Omental fat pad (tissue), 4 donors: ENCODE measurements around the gene CRB1. TPM values are rescaled to one million over a fixed set of nuclear protein-coding genes. Genes with fewer than 3 reads are reported as not detected.

Experiments
- ATAC-seq: fragments of 150-250 bp; one replicate; pipeline ENCODE4 v1.9.1; 2016; ENCODE audit warnings: mild to moderate bottlenecking, moderate library complexity; ENCODE audit not compliant: low FRiP score
- DNase-seq: peaks from one replicate; pipeline ENCODE4 v3.0.0-alpha.2; 2019; ENCODE audit warnings: low spot score
- CTCF ChIP-seq, 3 donors: fragments of 450-650 bp; IDR thresholded peaks; one replicate each; pipeline ENCODE4 v1.5.1; 2016 to 2017; ENCODE audit warnings: antibody characterized with exemption in 3 of 3, mild to moderate bottlenecking in 3 of 3, moderate library complexity in 2 of 3
- total RNA-seq, 4 donors: library from RNA; depleted of rRNA; stranded (reverse); fragments of >200 nt; gene quantifications; one replicate each; pipeline ENCODE4 v1.1.0, GENCODE V29; 2016

CRB1 gene
- total RNA-seq, 4 donors from 2014 or later: 0.38 to 2.4 TPM; not detected in 2

- no peak for ATAC-seq
- no peak for TF ChIP-seq CTCF (IDR thresholded peaks at IDR 0.05)
These were observed 32.7 kb upstream of the CRB1 start for GRCh38 chr1:197235355-197235754.

GRCh38 chr1:197247465-197247864, 20.6 kb upstream of the CRB1 start:
- no peak for TF ChIP-seq CTCF (IDR thresholded peaks at IDR 0.05)
- ATAC-seq (no peak), DNase-seq (no peak)

More at GRCh38 chr1:197235355-197235754, 32.7 kb upstream of the CRB1 start:
- DNase-seq: no peak

- ATAC-seq: no peak
- no peak for DNase-seq
- TF ChIP-seq CTCF (IDR thresholded peaks at IDR 0.05): no peak
These were observed 18.7 kb upstream of the CRB1 start for GRCh38 chr1:197249324-197249723.

GRCh38 chr1:197250616-197251015, 17.4 kb upstream of the CRB1 start:
- no peak for TF ChIP-seq CTCF (IDR thresholded peaks at IDR 0.05)
- ATAC-seq (no peak), DNase-seq (no peak)

- DNase-seq (no peak), ATAC-seq (no peak)
- TF ChIP-seq CTCF (IDR thresholded peaks at IDR 0.05): no peak
These were observed 15.1 kb upstream of the CRB1 start for GRCh38 chr1:197252973-197253372.

- ATAC-seq: no peak
- DNase-seq: no peak
- no peak for TF ChIP-seq CTCF (IDR thresholded peaks at IDR 0.05)
These were observed 13.2 kb upstream of the CRB1 start for GRCh38 chr1:197254866-197255265.

GRCh38 chr1:197264936-197265567, 3.0 kb upstream of the CRB1 start:
- no peak for TF ChIP-seq CTCF (IDR thresholded peaks at IDR 0.05)
- ATAC-seq: no peak
- no peak for DNase-seq
